T-cell (primary cell): ENCODE measurements around the gene PHF21A. TPM values are rescaled to one million over a fixed set of nuclear protein-coding genes. Genes with fewer than 3 reads are reported as not detected.

ENCODE experiments used
- ATAC-seq, 4 experiments: fragments of 200-7000 bp in 3 of 4; fragments of 150-1000 bp in 1 of 4; cut with Tn5 transposase; replicated peaks in 1 of 4; 1 replicate in 3 of 4; 2 replicates in 1 of 4; pipeline ENCODE4 v1.10.0; 2021; ENCODE audit warnings: moderate library complexity in 3 of 4, mild to moderate bottlenecking in 2 of 4, moderate number of reproducible peaks in 1 of 4
- CTCF ChIA-PET, 2 donors: fragments of 300-600 bp; sonication (Branson Sonifier 250); formaldehyde crosslinking; loops; one replicate each; lab custom pipeline; 2022; ENCODE audit warnings: antibody characterized with exemption in 2 of 2; lab: Charles Lee
- POLR2A ChIA-PET, 2 donors: fragments of 300-600 bp; sonication (Branson Sonifier 250); formaldehyde crosslinking; loops; one replicate each; lab custom pipeline; 2022; ENCODE audit warnings: antibody characterized with exemption in 2 of 2; lab: Charles Lee
- DNase-seq, 35 experiments: peaks; one replicate each; pipeline versions ENCODE4 v3.0.0 to v3.0.0-alpha.2; 2013 to 2023
- H3K27ac ChIP-seq: one replicate; pipeline ENCODE4 v1.5.1; 2013; ENCODE audit warnings: low read length
- H3K27me3 ChIP-seq, 2 experiments: replicated peaks in 1 of 2; 1 replicate in 1 of 2; 2 replicates in 1 of 2; pipeline versions ENCODE4 v1.6.1 to v1.7.0; 2013; ENCODE audit warnings: low read length in 1 of 2, mixed read lengths in 1 of 2; ENCODE audit not compliant: control insufficient read depth in 2 of 2, insufficient read depth in 2 of 2; ENCODE audit errors: extremely low read depth in 1 of 2
- H3K36me3 ChIP-seq, 2 donors: 1 replicate in 1 of 2; 2 replicates in 1 of 2; pipeline versions ENCODE4 v1.6.1 to v1.7.0; 2013; ENCODE audit warnings: low read length in 1 of 2; ENCODE audit not compliant: control insufficient read depth in 2 of 2, insufficient read depth in 1 of 2; ENCODE audit errors: extremely low read depth in 1 of 2
- H3K4me1 ChIP-seq, 2 experiments: 1 replicate in 1 of 2; 2 replicates in 1 of 2; pipeline versions ENCODE4 v1.6.1 to v1.7.0; 2013; ENCODE audit warnings: low read length in 2 of 2, mixed read lengths in 1 of 2; ENCODE audit not compliant: insufficient read depth in 2 of 2, control insufficient read depth in 1 of 2; ENCODE audit errors: extremely low read depth in 1 of 2
- H3K4me3 ChIP-seq, 2 donors: 1 replicate in 1 of 2; 2 replicates in 1 of 2; pipeline versions ENCODE4 v1.5.1 to v1.7.0; 2013; ENCODE audit warnings: mild to moderate bottlenecking in 2 of 2, low read length in 1 of 2, moderate library complexity in 1 of 2; ENCODE audit not compliant: control insufficient read depth in 1 of 2; ENCODE audit errors: extremely low read depth in 1 of 2
- H3K9me3 ChIP-seq: 2 replicates; pipeline ENCODE4 v1.7.0; 2013
- H3K27ac Mint-ChIP-seq, 2 donors: one replicate each; pipeline ENCODE4 v1.8.0; 2020 to 2021; ENCODE audit warnings: mild to moderate bottlenecking in 2 of 2, mixed read lengths in 2 of 2
- H3K27me3 Mint-ChIP-seq, 2 donors: one replicate each; pipeline ENCODE4 v1.8.0; 2021 to 2022; ENCODE audit warnings: mixed read lengths in 2 of 2
- H3K36me3 Mint-ChIP-seq: one replicate; pipeline ENCODE4 v1.8.0; 2021; ENCODE audit warnings: mixed read lengths
- H3K4me1 Mint-ChIP-seq, 3 donors: one replicate each; pipeline ENCODE4 v1.8.0; 2020 to 2022; ENCODE audit warnings: mixed read lengths in 3 of 3, mild to moderate bottlenecking in 1 of 3
- H3K4me3 Mint-ChIP-seq, 3 donors: one replicate each; pipeline ENCODE4 v1.8.0; 2020 to 2022; ENCODE audit warnings: mild to moderate bottlenecking in 3 of 3, mixed read lengths in 3 of 3, moderate library complexity in 3 of 3
- H3K9me3 Mint-ChIP-seq, 3 donors: one replicate each; pipeline ENCODE4 v1.8.0; 2020 to 2022; ENCODE audit warnings: mixed read lengths in 3 of 3
- WGBS: methylation state at CpG from one replicate; pipeline ENCODE4 v1.1.5; 2013; ENCODE audit warnings: missing lambda C conversion rate; ENCODE audit not compliant: insufficient coverage; 5-methylcytosine and 5-hydroxymethylcytosine counted together
- total RNA-seq, 35 experiments: library from RNA in 6 of 35; stranded (reverse) in 6 of 35; fragments of 120-200 nt in 1 of 35; gene quantifications; one replicate each; pipeline versions ENCODE4 v1.2.1 to v1.2.4 and lab custom pipeline; 2013 to 2026

Gene PHF21A
- total RNA-seq, 5 donors from 2014 or later (not counting 1 experiment from before 2014, with no cell fraction given): 45.5 to 82.9 (median 57.4) TPM

DNA sequence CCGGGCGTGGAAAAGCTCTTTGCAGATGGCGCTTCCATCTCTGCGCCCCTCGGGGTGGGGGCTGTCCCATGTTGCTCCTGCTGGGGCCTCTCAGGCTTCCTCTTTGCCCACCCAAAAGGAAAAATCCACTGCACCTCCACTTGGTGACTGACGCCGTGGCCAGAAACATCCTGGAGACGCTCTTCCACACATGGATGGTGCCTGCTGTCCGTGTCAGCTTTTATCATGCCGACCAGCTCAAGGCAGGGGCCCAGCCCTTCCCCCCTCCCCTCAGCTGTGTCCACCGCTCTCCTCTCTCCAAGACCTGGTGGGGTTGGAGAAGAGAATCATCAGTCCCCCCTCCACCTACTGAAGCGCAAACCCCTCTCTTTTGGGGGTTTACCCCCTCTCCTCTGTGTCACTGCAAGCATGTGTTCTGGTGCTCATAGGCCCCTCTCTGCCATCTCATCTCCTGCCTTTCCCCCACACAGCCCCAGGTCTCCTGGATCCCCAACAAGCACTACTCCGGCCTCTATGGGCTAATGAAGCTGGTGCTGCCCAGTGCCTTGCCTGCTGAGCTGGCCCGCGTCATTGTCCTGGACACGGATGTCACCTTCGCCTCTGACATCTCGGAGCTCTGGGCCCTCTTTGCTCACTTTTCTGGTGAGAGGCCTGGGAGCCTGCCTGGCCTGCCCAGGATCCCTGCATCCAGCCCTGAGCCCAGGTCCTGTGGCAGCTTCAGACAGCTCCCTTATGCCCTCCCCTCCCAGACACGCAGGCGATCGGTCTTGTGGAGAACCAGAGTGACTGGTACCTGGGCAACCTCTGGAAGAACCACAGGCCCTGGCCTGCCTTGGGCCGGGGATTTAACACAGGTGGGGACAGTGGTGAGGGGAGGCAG, 197.0 kb downstream of the PHF21A start:
- ATAC-seq: no peak
- ChIA-PET CTCF (no interaction called here), POLR2A (no interaction called here)
- no peaks in the 10 kb centered on the region for H3K36me3 Mint-ChIP-seq
- DNase-seq: peak in 3 of 35 experiments; percentile 5 to 23 (median 12)
- no peak overlapping the region for H3K4me3 ChIP-seq
- no peaks in the 10 kb centered on the region for H3K9me3 Mint-ChIP-seq
- H3K27ac ChIP-seq: no peak overlapping the region
- H3K9me3 ChIP-seq: no peaks in the 10 kb centered on the region
- H3K4me3 Mint-ChIP-seq: peak overlapping the region; percentile 47 to 58 (median 47)
- H3K4me1 Mint-ChIP-seq: peaks cover 39 to 53% (median 40%) of the 10 kb centered on the region in 3 donors
- H3K36me3 ChIP-seq: no peaks in the 10 kb centered on the region
- 88% methylated on average over 15 of the region's 22 CpGs for WGBS
- H3K4me1 ChIP-seq: peaks cover 0 to 59% of the 10 kb centered on the region in 2 experiments
- peaks cover 3 to 20% of the 10 kb centered on the region in 2 experiments for H3K27me3 ChIP-seq
- peaks cover 0 to 13% of the 10 kb centered on the region in 2 donors for H3K27me3 Mint-ChIP-seq
- H3K27ac Mint-ChIP-seq: peak overlapping the region; percentile 11 to 46

GRCh38 chr11:45922425-45923082, 198.7 kb downstream of the PHF21A start, which contains the start of gene LARGE2:
TSS of gene LARGE2 (plus strand) at chr11:45922656. CDS start at chr11:45922883, 227 bp downstream.
- peak within 1 kb of the TSS; percentile 23 to 87 for H3K27ac Mint-ChIP-seq
- H3K27me3 Mint-ChIP-seq: peaks cover 0 to 13% of the 10 kb centered on the region in 2 donors
- H3K27ac ChIP-seq: peak within 1 kb of the TSS; percentile 18
- H3K9me3 ChIP-seq: no peaks in the 10 kb centered on the region
- POLR2A ChIA-PET: no interaction called here
- H3K27me3 ChIP-seq: peaks cover 3 to 20% of the 10 kb centered on the region in 2 experiments
- 4% methylated on average over 60 of the region's 73 CpGs for WGBS
- H3K4me3 ChIP-seq: peak within 1 kb of the TSS; percentile 36 to 49
- peak within 1 kb of the TSS; percentile 75 to 81 (median 80) for H3K4me3 Mint-ChIP-seq
- H3K36me3 ChIP-seq: no peaks in the 10 kb centered on the region
- H3K36me3 Mint-ChIP-seq: no peaks in the 10 kb centered on the region
- H3K4me1 ChIP-seq: peaks cover 0 to 54% of the 10 kb centered on the region in 2 experiments
- DNase-seq (peak in 4 of 35 experiments; percentile 15 to 43 (median 34)), ATAC-seq (peak in 2 of 4 experiments; percentile 0 to 6)
- CTCF ChIA-PET: no interaction called here
- peaks cover 42 to 55% (median 52%) of the 10 kb centered on the region in 3 donors for H3K4me1 Mint-ChIP-seq
- H3K9me3 Mint-ChIP-seq: no peaks in the 10 kb centered on the region

DNA sequence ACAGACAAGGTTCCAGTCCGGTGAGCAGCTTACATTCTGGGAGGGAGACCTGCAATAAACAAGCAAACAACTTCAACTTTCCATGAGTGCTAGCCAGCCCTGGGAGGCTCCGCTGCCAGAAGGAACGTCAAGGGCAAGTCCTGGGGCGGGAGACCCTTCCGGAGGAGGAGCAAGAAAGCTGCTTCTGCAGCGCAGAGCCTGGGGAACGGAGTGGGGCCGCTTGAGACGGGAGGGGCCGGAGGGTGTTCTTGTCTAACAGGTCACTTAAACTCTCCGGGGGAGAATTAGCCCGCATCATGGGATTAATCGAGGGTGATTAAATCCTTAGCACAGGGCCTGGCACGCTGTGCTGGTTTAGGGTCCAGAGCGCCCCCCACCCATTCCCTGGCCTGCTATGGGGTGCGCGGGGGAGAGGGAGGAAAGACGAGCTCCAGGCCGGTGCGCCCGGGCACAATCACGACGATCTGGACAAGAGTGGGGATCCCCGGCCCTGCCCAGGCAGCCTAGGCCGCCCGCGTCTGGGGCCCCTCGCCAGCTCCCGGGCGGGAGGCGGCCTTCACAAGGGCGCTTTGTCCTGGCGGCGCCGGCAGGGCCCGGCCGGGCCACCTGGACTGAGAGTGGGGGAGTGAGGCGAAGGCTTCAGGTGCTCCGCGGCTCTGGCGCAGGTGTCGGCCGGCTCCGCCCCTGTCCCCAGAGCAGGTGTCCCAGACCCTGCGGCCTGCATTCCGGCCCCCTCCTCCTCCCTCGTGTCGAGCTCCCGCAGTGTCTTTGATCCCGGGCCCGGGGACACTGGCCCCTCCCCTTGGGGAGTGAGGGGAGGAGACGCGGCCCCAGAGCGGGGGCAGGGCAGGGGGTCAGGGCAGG, 199.5 kb downstream of the PHF21A start:
- POLR2A ChIA-PET: no interaction called here
- H3K27ac ChIP-seq: no peak overlapping the region
- H3K27me3 Mint-ChIP-seq: peaks cover 0 to 13% of the 10 kb centered on the region in 2 donors

DNA sequence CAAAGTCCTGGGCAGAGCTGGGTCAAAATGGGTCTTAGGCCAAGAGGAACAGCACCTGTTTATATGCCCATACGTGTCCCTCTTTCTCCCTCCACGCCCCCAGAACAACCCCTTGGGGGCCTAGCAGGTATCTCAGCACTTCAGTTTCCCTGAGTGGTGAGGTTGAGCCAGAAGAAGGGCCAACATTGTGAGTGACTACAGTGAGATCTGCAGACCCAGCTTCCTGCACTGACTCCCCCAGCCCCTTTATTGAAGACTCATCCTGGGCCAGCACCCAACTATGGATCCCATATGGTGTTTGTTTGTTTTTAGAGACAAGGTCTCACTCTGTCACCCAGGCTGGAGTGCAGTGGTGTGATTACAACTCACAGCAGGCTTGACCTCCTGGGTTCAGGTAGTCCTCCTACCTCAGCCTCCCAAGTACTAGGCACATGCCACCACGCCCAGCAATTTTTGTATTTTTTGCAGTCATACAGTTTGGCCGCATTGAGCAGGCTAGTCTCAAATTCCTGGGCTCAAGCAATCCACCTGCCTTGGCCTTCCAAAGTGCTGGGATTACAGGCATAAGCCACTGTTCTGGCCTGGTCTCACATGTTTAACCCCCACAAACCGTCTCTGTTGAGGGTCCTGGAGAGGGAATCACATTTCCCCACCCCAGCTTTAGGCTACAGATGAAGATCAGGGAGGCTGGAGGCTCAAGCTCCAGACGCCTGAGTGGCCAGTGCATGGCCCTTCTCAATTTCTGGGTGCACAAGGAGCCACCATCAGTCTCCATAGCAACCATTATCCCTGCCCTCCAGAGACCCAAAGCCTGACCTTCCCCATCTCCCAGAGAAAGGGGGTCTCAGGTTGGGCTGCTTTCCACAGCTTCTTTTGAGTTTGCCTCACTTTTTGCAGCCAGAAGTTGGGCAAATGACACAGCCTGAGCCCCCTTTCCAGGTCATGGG, 200.4 kb downstream of the PHF21A start:
- Mint-ChIP-seq H3K36me3 (no peaks in the 10 kb centered on the region), H3K27ac (peak overlapping the region; percentile 63 to 64), H3K4me3 (peak overlapping the region; percentile 57 to 77 (median 76)), H3K9me3 (no peaks in the 10 kb centered on the region), H3K27me3 (peaks cover 0 to 13% of the 10 kb centered on the region in 2 donors), H3K4me1 (peaks cover 49 to 63% (median 60%) of the 10 kb centered on the region in 3 donors)
- H3K9me3 ChIP-seq: no peaks in the 10 kb centered on the region
- H3K4me1 ChIP-seq: peaks cover 4 to 61% of the 10 kb centered on the region in 2 experiments
- CTCF ChIA-PET: interaction anchor here in 1 of 2 donors (0.6 kb wide), 2 partner anchors 19 to 44 kb away, joined by 4 to 6 read pairs; no protein-coding TSS in a partner anchor
- H3K27me3 ChIP-seq: peaks cover 3 to 20% of the 10 kb centered on the region in 2 experiments
- no peak for ATAC-seq
- no peak overlapping the region for H3K4me3 ChIP-seq
- H3K27ac ChIP-seq: no peak overlapping the region
- DNase-seq: no peak
- 85% methylated on average over 4 of the region's 6 CpGs for WGBS
- POLR2A ChIA-PET: no interaction called here
- peaks cover 0 to 6% of the 10 kb centered on the region in 2 donors for H3K36me3 ChIP-seq

More for the DNA sequence above, 199.5 kb downstream of the PHF21A start:
- Mint-ChIP-seq H3K9me3 (no peaks in the 10 kb centered on the region), H3K4me1 (peaks cover 41 to 54% (median 50%) of the 10 kb centered on the region in 3 donors), H3K4me3 (peak overlapping the region; percentile 57 to 77 (median 76)), H3K27ac (peak overlapping the region; percentile 19 to 64), H3K36me3 (no peaks in the 10 kb centered on the region)
- no peaks in the 10 kb centered on the region for H3K9me3 ChIP-seq
- ATAC-seq (no peak), DNase-seq (peak in 3 of 35 experiments; percentile 14 to 25 (median 16))
- no peaks in the 10 kb centered on the region for H3K36me3 ChIP-seq
- peaks cover 4 to 54% of the 10 kb centered on the region in 2 experiments for H3K4me1 ChIP-seq
- H3K27me3 ChIP-seq: peaks cover 3 to 20% of the 10 kb centered on the region in 2 experiments
- H3K4me3 ChIP-seq: peak overlapping the region; percentile 26 to 49
- CTCF ChIA-PET: interaction anchor here in 1 of 2 donors (0.6 kb wide), 1 partner anchor 43 kb away, joined by 4 read pairs; no protein-coding TSS in a partner anchor
- 76% methylated on average over 41 of the region's 54 CpGs for whole genome bisulfite sequencing

- peaks cover 6% of the 10 kb centered on the region for H3K36me3 Mint-ChIP-seq
- peak overlapping the region; percentile 81 to 83 for H3K27ac Mint-ChIP-seq
- H3K27me3 Mint-ChIP-seq: peaks cover 0 to 13% of the 10 kb centered on the region in 2 donors
- Histone ChIP-seq H3K9me3 (no peaks in the 10 kb centered on the region), H3K4me3 (no peak overlapping the region), H3K36me3 (peaks cover 0 to 14% of the 10 kb centered on the region in 2 donors), H3K27me3 (peaks cover 2 to 20% of the 10 kb centered on the region in 2 experiments), H3K4me1 (peaks cover 4 to 67% of the 10 kb centered on the region in 2 experiments), H3K27ac (no peak overlapping the region)
- ATAC-seq (no peak), DNase-seq (no peak)
- ChIA-PET POLR2A (no interaction called here), CTCF (no interaction called here)
- peaks cover 55 to 70% (median 63%) of the 10 kb centered on the region in 3 donors for H3K4me1 Mint-ChIP-seq
- H3K9me3 Mint-ChIP-seq: no peaks in the 10 kb centered on the region
- WGBS: 80% methylated on average over 5 of the region's 13 CpGs
- peak overlapping the region; percentile 88 to 98 (median 91) for H3K4me3 Mint-ChIP-seq
Observed at GRCh38 chr11:45919806-45920530, 201.3 kb downstream of the PHF21A start.
